HG03571 (cell line): Measurements from ENCODE around the gene SBSN.
"Not testable (repeated sequence)": the region's sequence is repeated elsewhere in the genome, so short reads cannot be mapped to it uniquely, and the experiment has no call there.

Experiments
- ATAC-seq: cut with Tn5 transposase; IDR thresholded peaks from one replicate; pipeline ENCODE4 v1.9.1; 2021; ENCODE audit not compliant: unreplicated experiment

SBSN gene

GRCh38 chr19:35478794-35479677 is 49.1 kb downstream of the SBSN start:
- no peak for ATAC-seq

- no peak for ATAC-seq
Observed at GRCh38 chr19:35476149-35476548, 52.0 kb downstream of the SBSN start.

- not testable (repeated sequence) for ATAC-seq
Observed at GRCh38 chr19:35474594-35474993, 53.5 kb downstream of the SBSN start.

GRCh38 chr19:35474104-35474503 is 54.0 kb downstream of the SBSN start:
- no peak for ATAC-seq
